HCT116 (cell line): ENCODE results near the gene SFTPD. TPM values are rescaled to one million over a fixed set of nuclear protein-coding genes. Genes with fewer than 3 reads are reported as not detected.

ENCODE experiments used
- ATAC-seq: fragments of 200-7000 bp; cut with Tn5 transposase; 2 replicates; pipeline ENCODE4 v1.9.1; 2020; ENCODE audit warnings: mild to moderate bottlenecking, moderate library complexity
- BruUV-seq: library from RNA; stranded (reverse); fragments of 400-500 nt; replicated peaks from 2 replicates; lab custom pipeline; 2021; lab: Mats Ljungman, UMichigan
- CTCF ChIA-PET: fragments of 300-600 bp; sonication (Branson Sonifier 250); formaldehyde crosslinking; loops from one replicate; lab custom pipeline; 2021; ENCODE audit warnings: antibody characterized with exemption; lab: Charles Lee
- POLR2A ChIA-PET: fragments of 300-600, 350-600 bp; sonication (Branson Sonifier 250); formaldehyde crosslinking; loops from one replicate; lab custom pipeline; 2021; ENCODE audit warnings: antibody characterized with exemption; lab: Charles Lee
- RAD21 ChIA-PET, 2 experiments: fragments of 300-600 bp; sonication (Branson Sonifier 250); formaldehyde crosslinking; loops; one replicate each; lab custom pipeline; 2023; ENCODE audit warnings: low total read pairs in 2 of 2; ENCODE audit not compliant: uncharacterized antibody in 2 of 2, unreplicated experiment in 2 of 2, low non-redundant PET in 1 of 2; lab: Charles Lee
- DNase-seq: peaks from one replicate; pipeline ENCODE4 v3.0.0-alpha.2; 2010; ENCODE audit warnings: low read depth, low spot score
- H2AFZ ChIP-seq: fragments of 200-600 bp; shearing (Covaris generic), sonication (generic); 2 replicates; pipeline ENCODE4 v1.6.1; 2017; ENCODE audit warnings: low read depth, mixed run types, mixed read lengths, antibody characterized with exemption, low read length; ENCODE audit not compliant: poor library complexity, severe bottlenecking
- H3K27ac ChIP-seq: 2 replicates; pipeline ENCODE4 v1.5.1; 2012; ENCODE audit warnings: low read depth, low read length
- H3K27me3 ChIP-seq: fragments of 200-600 bp; sonication (generic); 2 replicates; pipeline ENCODE4 v1.6.1; 2016; ENCODE audit warnings: mixed run types, low read length, mixed read lengths; ENCODE audit not compliant: insufficient read depth
- H3K36me3 ChIP-seq, 2 experiments: fragments of 200-500 bp in 1 of 2; fragments of 200-600 bp in 1 of 2; sonication (Bioruptor generic) in 1 of 2; sonication (generic) in 1 of 2; 2 replicates each; pipeline versions ENCODE4 v1.5.1 to v1.6.1; 2014 to 2016; ENCODE audit warnings: low read length in 2 of 2, inconsistent platforms in 1 of 2, mixed read lengths in 1 of 2, mixed run types in 1 of 2; ENCODE audit not compliant: insufficient read depth in 2 of 2, control insufficient read depth in 1 of 2
- H3K4me1 ChIP-seq, 2 experiments: fragments of 200-600 bp in 1 of 2; sonication (generic) in 1 of 2; 2 replicates each; pipeline versions ENCODE4 v1.5.1 to v1.6.1; 2012 to 2017; ENCODE audit warnings: low read length in 2 of 2, inconsistent platforms in 1 of 2, mild to moderate bottlenecking in 1 of 2, mixed read lengths in 1 of 2, mixed run types in 1 of 2, moderate library complexity in 1 of 2; ENCODE audit not compliant: insufficient read depth in 2 of 2, control insufficient read depth in 1 of 2
- H3K4me2 ChIP-seq: fragments of 200-600 bp; sonication (generic); 2 replicates; pipeline ENCODE4 v1.6.1; 2017; ENCODE audit warnings: mixed run types, low read length, mixed read lengths
- H3K4me3 ChIP-seq, 2 experiments: fragments of 200-600 bp in 1 of 2; sonication (generic) in 1 of 2; replicated peaks in 1 of 2; 2 replicates each; pipeline ENCODE4 v1.5.1; 2011 to 2016; ENCODE audit warnings: low read length in 2 of 2, control low read depth in 1 of 2, low read depth in 1 of 2, mild to moderate bottlenecking in 1 of 2, mixed read lengths in 1 of 2, mixed run types in 1 of 2
- H3K79me2 ChIP-seq: fragments of 200-600 bp; sonication (generic); 2 replicates; pipeline ENCODE4 v1.6.1; 2017; ENCODE audit warnings: mild to moderate bottlenecking, mixed run types, low read length, moderate library complexity, mixed read lengths; ENCODE audit not compliant: insufficient read depth
- H3K9ac ChIP-seq: fragments of 200-600 bp; sonication (generic); 2 replicates; pipeline ENCODE4 v1.6.1; 2016; ENCODE audit warnings: low read length, mixed read lengths
- H3K9me2 ChIP-seq: fragments of 200-600 bp; sonication (generic), shearing (Covaris generic); 2 replicates; pipeline ENCODE4 v1.6.1; 2017; ENCODE audit warnings: mixed run types, mild to moderate bottlenecking, moderate library complexity; ENCODE audit not compliant: insufficient read depth
- H3K9me3 ChIP-seq, 2 experiments: fragments of 200-500 bp in 1 of 2; fragments of 200-600 bp in 1 of 2; sonication (Bioruptor generic) in 1 of 2; sonication (generic) in 1 of 2; 2 replicates each; pipeline ENCODE4 v1.6.1; 2014 to 2017; ENCODE audit warnings: low read length in 2 of 2, mixed read lengths in 2 of 2, inconsistent platforms in 1 of 2, low read depth in 1 of 2, mild to moderate bottlenecking in 1 of 2, mixed run types in 1 of 2, moderate library complexity in 1 of 2; ENCODE audit not compliant: control insufficient read depth in 1 of 2, insufficient read depth in 1 of 2
- H4K20me1 ChIP-seq: fragments of 200-600 bp; sonication (generic), shearing (Covaris generic); 2 replicates; pipeline ENCODE4 v1.6.1; 2017; ENCODE audit warnings: mixed run types, mild to moderate bottlenecking, moderate library complexity; ENCODE audit not compliant: insufficient read depth
- CBX3 ChIP-seq: IDR thresholded peaks from 2 replicates; pipeline ENCODE4 v1.6.1; 2012; ENCODE audit warnings: low read depth
- CEBPB ChIP-seq: IDR thresholded peaks from 2 replicates; pipeline ENCODE4 v1.6.1; 2012; ENCODE audit warnings: low read depth
- EGR1 ChIP-seq: IDR thresholded peaks from 2 replicates; pipeline ENCODE4 v1.6.1; 2012; ENCODE audit warnings: low read depth
- FOSL1 ChIP-seq: IDR thresholded peaks from 2 replicates; pipeline ENCODE4 v1.6.1; 2012; ENCODE audit warnings: low read depth
- JUND ChIP-seq: IDR thresholded peaks from 2 replicates; pipeline ENCODE4 v1.6.1; 2012
- MAX ChIP-seq: IDR thresholded peaks from 2 replicates; pipeline ENCODE4 v1.6.1; 2012
- POLR2A ChIP-seq: IDR thresholded peaks from 2 replicates; pipeline ENCODE4 v1.7.0; 2011; ENCODE audit warnings: borderline replicate concordance; ENCODE audit not compliant: insufficient read depth, insufficient read length; ENCODE audit errors: extremely low read depth
- POLR2AphosphoS5 ChIP-seq: IDR thresholded peaks from 2 replicates; pipeline ENCODE4 v1.6.1; 2011; ENCODE audit warnings: mild to moderate bottlenecking, low read depth, low read length, moderate library complexity
- RAD21 ChIP-seq: IDR thresholded peaks from 2 replicates; pipeline ENCODE4 v1.6.1; 2012; ENCODE audit warnings: low read depth, mild to moderate bottlenecking
- REST ChIP-seq: IDR thresholded peaks from 2 replicates; pipeline ENCODE4 v1.6.1; 2012; ENCODE audit warnings: low read depth
- SP1 ChIP-seq: IDR thresholded peaks from 2 replicates; pipeline ENCODE4 v1.6.1; 2012; ENCODE audit warnings: low read depth
- TCF7L2 ChIP-seq: IDR thresholded peaks from 2 replicates; pipeline ENCODE4 v1.7.0; 2011; ENCODE audit warnings: borderline replicate concordance, inconsistent platforms; ENCODE audit not compliant: insufficient read depth, insufficient read length; ENCODE audit errors: extremely low read depth
- ZBTB33 ChIP-seq: IDR thresholded peaks from 2 replicates; pipeline ENCODE4 v1.6.1; 2011; ENCODE audit warnings: mild to moderate bottlenecking, low read length, moderate library complexity; ENCODE audit not compliant: insufficient replicate concordance; ENCODE audit errors: extremely low read depth
- ZNF274 ChIP-seq: fragments of 200-500 bp; sonication (Bioruptor generic); IDR thresholded peaks from 2 replicates; pipeline ENCODE4 v1.6.1; 2014; ENCODE audit warnings: mild to moderate bottlenecking, low read depth, low read length, inconsistent platforms
- intact Hi-C: fragments of 100-400 bp; cut with micrococcal nuclease; formaldehyde crosslinking; loops from 2 replicates; pipeline ENCODE4 v1.10.0; 2022
- total RNA-seq: library from RNA; stranded (reverse); gene quantifications from one replicate; pipeline ENCODE4 v1.2.1, GENCODE V29; 2021; ENCODE audit not compliant: unreplicated experiment

Gene SFTPD
- total RNA-seq, 1 experiment from 2014 or later, result 0.66 TPM

GRCh38 chr10:79985481-79986072 is 36.7 kb upstream of the SFTPD start:
- H3K9ac ChIP-seq, result no peak overlapping the region
- CTCF ChIA-PET, result no interaction called here
- intact Hi-C loops, result no loop called here
- no peak overlapping the region for H3K4me3 ChIP-seq
- H3K27me3 ChIP-seq, result no peaks in the 10 kb centered on the region
- no peaks in the 10 kb centered on the region for H3K9me2 ChIP-seq
- POLR2A ChIA-PET, result no interaction called here
- peaks cover 3 to 29% of the 10 kb centered on the region in 2 experiments for H3K4me1 ChIP-seq
- no peaks in the 10 kb centered on the region for H3K9me3 ChIP-seq
- H2AFZ ChIP-seq, result peak overlapping the region; percentile 8
- no peaks in the 10 kb centered on the region for H3K79me2 ChIP-seq
- BruUV-seq, result no TSS peak
- ATAC-seq, result no peak
- no peak overlapping the region for H3K27ac ChIP-seq
- peak overlapping the region; percentile 56 for H3K4me2 ChIP-seq
- RAD21 ChIA-PET, result no interaction called here
- H3K36me3 ChIP-seq, result no peaks in the 10 kb centered on the region
- no peak for TF ChIP-seq FOSL1
- TF ChIP-seq REST, result no peak
- TF ChIP-seq TCF7L2, result no peak
- no peak for TF ChIP-seq RAD21
- no peak for TF ChIP-seq POLR2A
- TF ChIP-seq, all 23 proteins: peak for 0
- no peak for DNase-seq
- no peaks in the 10 kb centered on the region for H4K20me1 ChIP-seq

GRCh38 chr10:79984851-79985250 is 35.9 kb upstream of the SFTPD start:
- Histone ChIP-seq H3K9me3 (no peaks in the 10 kb centered on the region), H3K4me1 (peaks cover 3 to 29% of the 10 kb centered on the region in 2 experiments), H3K36me3 (no peaks in the 10 kb centered on the region), H3K79me2 (no peaks in the 10 kb centered on the region), H3K27me3 (no peaks in the 10 kb centered on the region), H3K9me2 (no peaks in the 10 kb centered on the region), H3K27ac (no peak overlapping the region), H2AFZ (peak overlapping the region; percentile 8), H4K20me1 (no peaks in the 10 kb centered on the region), H3K4me2 (peak overlapping the region; percentile 56), H3K9ac (no peak overlapping the region), H3K4me3 (no peak overlapping the region)
- no TSS peak for BruUV-seq
- ATAC-seq (peak; percentile 68), DNase-seq (peak; percentile 48)
- CTCF ChIA-PET, result no interaction called here
- TF ChIP-seq FOSL1 (peak; percentile 60; the same call in 1 of the 2 replicates), CBX3 (peak; percentile 68; the same call in 1 of the 2 replicates), SP1 (peak; percentile 45; the same call in 1 of the 2 replicates), ZNF274 (no peak), POLR2AphosphoS5 (no peak), JUND (peak; percentile 67), MAX (peak; percentile 52), CEBPB (no peak), EGR1 (peak; percentile 80), ZBTB33 (no peak)
- POLR2A ChIA-PET, result no interaction called here
- intact Hi-C loops, result no loop called here
- RAD21 ChIA-PET, result no interaction called here
